ENCODE data around the gene PARD3. TPM values are rescaled to one million over a fixed set of nuclear protein-coding genes. Genes with fewer than 3 reads are reported as not detected.

PARD3 gene
- total RNA-seq, 1 donor from 2014 or later: 1.7 TPM

DNA sequence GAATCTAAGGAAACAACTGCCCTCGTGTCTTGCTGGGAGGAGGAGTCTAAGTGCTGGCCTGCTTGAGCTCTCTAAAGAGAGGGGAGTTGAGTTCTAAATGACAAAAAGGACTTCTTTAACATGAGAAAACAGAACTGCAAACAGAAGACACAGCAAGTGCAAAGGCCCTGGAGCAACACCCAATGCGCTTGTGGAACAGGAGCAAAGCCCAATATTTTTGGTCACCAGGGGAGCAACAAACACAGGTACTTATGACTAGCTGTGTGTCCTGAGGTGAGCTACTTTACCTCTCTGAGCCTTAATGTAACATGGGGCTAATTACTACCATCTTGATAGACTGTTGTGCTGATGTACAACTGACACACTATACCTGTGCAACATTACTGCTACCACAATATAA, 634.3 kb downstream of the PARD3 start:
- Mint-ChIP-seq H3K4me1 (ENCODE audit: low read depth) (no peaks in the 10 kb centered on the region), H3K27ac (no peak overlapping the region), H3K36me3 (ENCODE audit: low read depth) (no peaks in the 10 kb centered on the region), H3K9me3 (no peaks in the 10 kb centered on the region), H3K4me3 (no peak overlapping the region), H3K27me3 (ENCODE audit: insufficient read depth) (peaks cover 6% of the 10 kb centered on the region)
- no peak for DNase-seq (ENCODE audit: low spot score)
- intact Hi-C loops (cut with micrococcal nuclease): no loop called here

DNA sequence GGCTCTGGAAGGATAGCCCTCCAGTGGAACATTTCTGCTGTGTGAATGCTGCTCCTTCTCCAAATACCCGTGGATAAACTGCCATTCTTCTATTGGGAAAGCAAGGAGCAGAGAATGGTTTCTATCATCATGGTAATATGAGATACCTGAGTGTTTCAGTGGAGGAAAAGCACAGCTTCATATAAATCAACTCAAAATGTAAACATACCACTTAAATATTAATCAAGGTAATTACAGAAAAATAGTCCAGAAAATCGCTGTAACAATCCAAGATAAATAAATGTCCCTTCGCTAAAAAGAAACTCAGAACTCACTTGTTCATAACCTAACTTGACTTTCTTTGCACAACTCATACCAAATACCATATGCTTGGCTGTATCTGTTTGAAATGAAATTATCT, 635.8 kb downstream of the PARD3 start:
- intact Hi-C loops (cut with micrococcal nuclease): no loop called here
- Mint-ChIP-seq H3K4me1 (ENCODE audit: low read depth) (no peaks in the 10 kb centered on the region), H3K9me3 (no peaks in the 10 kb centered on the region), H3K27ac (no peak overlapping the region), H3K27me3 (ENCODE audit: insufficient read depth) (peaks cover 6% of the 10 kb centered on the region), H3K36me3 (ENCODE audit: low read depth) (no peaks in the 10 kb centered on the region), H3K4me3 (no peak overlapping the region)
- no peak for DNase-seq (ENCODE audit: low spot score)

DNA sequence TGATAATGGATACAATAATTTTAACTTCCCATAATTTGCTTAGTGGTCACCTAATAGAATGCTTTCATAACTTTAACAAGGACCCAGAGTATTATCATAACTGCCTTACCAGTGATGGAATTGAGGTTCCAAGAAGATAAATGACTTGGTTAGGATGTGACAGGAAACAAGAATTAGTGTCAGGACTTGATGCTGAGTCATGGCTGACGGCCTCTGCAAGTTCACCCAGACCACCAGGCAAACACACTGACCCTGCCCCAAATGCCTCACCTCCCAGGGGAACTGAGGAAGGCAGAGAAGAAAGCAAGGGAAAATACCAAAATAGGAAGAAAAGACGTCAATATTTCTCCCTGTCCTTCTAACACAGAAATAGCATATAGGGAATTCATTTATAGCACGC, 636.3 kb downstream of the PARD3 start:
- Mint-ChIP-seq H3K9me3 (no peaks in the 10 kb centered on the region), H3K4me3 (no peak overlapping the region), H3K4me1 (ENCODE audit: low read depth) (no peaks in the 10 kb centered on the region), H3K27ac (no peak overlapping the region), H3K36me3 (ENCODE audit: low read depth) (no peaks in the 10 kb centered on the region), H3K27me3 (ENCODE audit: insufficient read depth) (peaks cover 6% of the 10 kb centered on the region)
- intact Hi-C loops (cut with micrococcal nuclease): no loop called here
- DNase-seq (ENCODE audit: low spot score): no peak

DNA sequence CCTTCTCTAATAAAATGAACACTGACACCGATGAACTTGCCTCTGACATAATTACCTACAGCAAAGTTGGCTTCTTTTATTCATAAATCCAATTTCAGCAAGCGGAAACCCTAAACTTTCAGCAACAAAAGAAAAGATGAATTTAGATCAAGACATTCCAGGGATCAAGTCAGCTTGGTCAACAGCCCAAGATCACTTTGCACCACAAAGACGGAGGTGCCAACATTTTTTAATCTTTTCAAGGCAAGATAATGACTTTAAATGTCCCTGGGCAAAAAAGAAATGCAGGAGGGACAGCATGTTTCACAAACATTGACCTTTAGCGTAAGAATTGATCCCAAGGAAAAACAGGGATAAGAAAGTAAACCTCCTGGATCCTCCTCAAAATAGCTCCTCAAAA, 636.9 kb downstream of the PARD3 start:
- peaks cover 6% of the 10 kb centered on the region for H3K27me3 Mint-ChIP-seq (ENCODE audit: insufficient read depth)
- H3K36me3 Mint-ChIP-seq (ENCODE audit: low read depth): no peaks in the 10 kb centered on the region
- no peak overlapping the region for H3K27ac Mint-ChIP-seq
- DNase-seq (ENCODE audit: low spot score): no peak
- no peaks in the 10 kb centered on the region for H3K9me3 Mint-ChIP-seq
- H3K4me1 Mint-ChIP-seq (ENCODE audit: low read depth): no peaks in the 10 kb centered on the region
- intact Hi-C loops (cut with micrococcal nuclease): no loop called here
- no peak overlapping the region for H3K4me3 Mint-ChIP-seq

DNA sequence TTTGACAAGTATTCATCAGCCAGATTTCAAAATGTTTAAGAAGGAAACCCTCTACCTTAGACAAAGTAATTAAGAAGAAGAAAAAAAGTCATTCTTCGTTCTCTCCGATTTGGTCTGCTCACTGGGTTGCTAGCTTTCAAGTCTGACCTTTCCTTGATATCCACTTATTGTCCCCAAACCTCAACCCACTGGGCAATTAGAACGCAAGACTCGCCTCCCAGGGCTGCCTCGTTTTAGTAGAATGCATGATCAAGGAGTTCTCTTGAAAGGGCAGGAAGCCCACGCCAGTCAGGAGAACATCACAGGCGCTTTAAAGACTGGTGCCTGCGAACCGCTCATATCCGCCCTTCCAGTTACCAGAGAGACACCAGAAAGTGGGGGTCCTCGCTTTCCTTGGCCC, 637.7 kb downstream of the PARD3 start:
- intact Hi-C loops (cut with micrococcal nuclease): no loop called here
- H3K27ac Mint-ChIP-seq: no peak overlapping the region
- H3K4me1 Mint-ChIP-seq (ENCODE audit: low read depth): no peaks in the 10 kb centered on the region
- H3K9me3 Mint-ChIP-seq: no peaks in the 10 kb centered on the region
- no peak overlapping the region for H3K4me3 Mint-ChIP-seq
- DNase-seq (ENCODE audit: low spot score): no peak
- no peaks in the 10 kb centered on the region for H3K36me3 Mint-ChIP-seq (ENCODE audit: low read depth)
- peaks cover 6% of the 10 kb centered on the region for H3K27me3 Mint-ChIP-seq (ENCODE audit: insufficient read depth)

DNA sequence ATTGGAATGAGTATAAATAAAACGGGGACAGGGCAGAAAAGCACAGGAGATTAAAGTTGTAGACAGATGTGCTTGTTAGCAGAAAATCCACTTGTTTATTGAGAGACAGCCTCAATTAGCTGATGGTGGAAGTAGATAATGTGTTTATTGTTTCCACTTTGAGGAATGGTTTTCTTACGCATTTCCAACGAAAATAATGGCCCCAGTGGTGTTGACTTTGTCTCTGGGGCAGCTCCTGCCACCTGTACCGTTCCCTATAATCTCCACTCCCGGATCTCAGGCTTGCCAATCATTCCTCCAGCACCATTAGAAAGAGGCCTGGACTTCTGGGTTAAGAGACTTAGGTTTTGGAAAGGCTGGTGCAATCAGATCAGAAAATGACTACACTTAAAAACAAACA, 638.7 kb downstream of the PARD3 start:
- Mint-ChIP-seq H3K4me1 (ENCODE audit: low read depth) (no peaks in the 10 kb centered on the region), H3K9me3 (no peaks in the 10 kb centered on the region), H3K36me3 (ENCODE audit: low read depth) (no peaks in the 10 kb centered on the region), H3K27ac (no peak overlapping the region), H3K4me3 (no peak overlapping the region), H3K27me3 (ENCODE audit: insufficient read depth) (peaks cover 6% of the 10 kb centered on the region)
- intact Hi-C loops (cut with micrococcal nuclease): no loop called here
- no peak for DNase-seq (ENCODE audit: low spot score)

DNA sequence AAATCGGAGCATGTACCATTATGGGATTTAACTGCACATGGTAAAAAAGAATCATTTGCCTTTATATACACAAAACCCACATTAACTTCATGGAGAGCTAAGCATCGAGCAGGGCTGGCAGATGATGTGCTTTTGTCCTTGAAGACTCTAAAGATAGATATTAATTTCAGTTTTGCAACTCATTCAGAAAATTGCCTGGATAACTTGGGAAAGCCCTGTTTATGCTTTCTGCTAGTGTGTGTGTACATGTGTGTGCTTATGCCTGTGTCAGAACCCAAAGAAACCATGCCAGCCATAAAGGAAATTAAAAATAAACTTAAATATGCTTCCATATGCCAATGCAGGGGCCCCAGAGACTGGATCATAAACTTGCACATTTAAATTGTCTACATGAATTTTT, 640.0 kb downstream of the PARD3 start:
- intact Hi-C loops (cut with micrococcal nuclease): no loop called here
- no peaks in the 10 kb centered on the region for H3K4me1 Mint-ChIP-seq (ENCODE audit: low read depth)
- peaks cover 6% of the 10 kb centered on the region for H3K27me3 Mint-ChIP-seq (ENCODE audit: insufficient read depth)
- no peaks in the 10 kb centered on the region for H3K36me3 Mint-ChIP-seq (ENCODE audit: low read depth)
- H3K4me3 Mint-ChIP-seq: no peak overlapping the region
- peaks cover 3% of the 10 kb centered on the region for H3K9me3 Mint-ChIP-seq
- H3K27ac Mint-ChIP-seq: no peak overlapping the region
- DNase-seq (ENCODE audit: low spot score): no peak

DNA sequence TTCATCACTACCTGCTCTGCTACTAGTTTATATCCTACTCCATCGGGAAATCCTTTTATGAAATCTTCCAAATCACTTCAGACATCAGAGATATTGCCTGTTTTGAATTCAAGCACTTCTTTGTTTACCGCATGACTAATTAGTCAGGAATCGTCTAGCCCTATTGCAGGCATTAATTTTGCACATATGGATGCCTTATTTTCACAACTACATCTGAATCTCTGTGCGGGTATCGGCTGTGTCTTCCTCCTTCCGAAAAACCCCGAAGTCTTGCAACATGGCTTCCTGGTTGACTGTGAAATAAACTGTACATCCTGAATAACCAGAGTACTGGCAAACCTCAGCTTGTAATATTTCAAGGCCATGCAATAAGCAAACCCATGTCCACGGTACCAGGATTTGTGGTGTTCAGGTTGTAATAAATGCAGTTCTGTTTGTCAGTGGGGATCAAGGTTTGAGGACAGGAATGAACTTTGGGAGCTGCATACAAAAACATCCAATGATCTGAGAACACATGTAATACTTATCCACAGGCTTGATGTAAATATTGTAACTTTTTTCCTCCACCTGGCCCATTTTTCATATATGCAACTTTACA, 642.1 kb downstream of the PARD3 start:
- Mint-ChIP-seq H3K4me1 (ENCODE audit: low read depth) (no peaks in the 10 kb centered on the region), H3K4me3 (no peak overlapping the region), H3K9me3 (peaks cover 3% of the 10 kb centered on the region), H3K27ac (no peak overlapping the region), H3K36me3 (ENCODE audit: low read depth) (no peaks in the 10 kb centered on the region), H3K27me3 (ENCODE audit: insufficient read depth) (peaks cover 8% of the 10 kb centered on the region)
- no peak for DNase-seq (ENCODE audit: low spot score)
- intact Hi-C loops (cut with micrococcal nuclease): no loop called here

DNA sequence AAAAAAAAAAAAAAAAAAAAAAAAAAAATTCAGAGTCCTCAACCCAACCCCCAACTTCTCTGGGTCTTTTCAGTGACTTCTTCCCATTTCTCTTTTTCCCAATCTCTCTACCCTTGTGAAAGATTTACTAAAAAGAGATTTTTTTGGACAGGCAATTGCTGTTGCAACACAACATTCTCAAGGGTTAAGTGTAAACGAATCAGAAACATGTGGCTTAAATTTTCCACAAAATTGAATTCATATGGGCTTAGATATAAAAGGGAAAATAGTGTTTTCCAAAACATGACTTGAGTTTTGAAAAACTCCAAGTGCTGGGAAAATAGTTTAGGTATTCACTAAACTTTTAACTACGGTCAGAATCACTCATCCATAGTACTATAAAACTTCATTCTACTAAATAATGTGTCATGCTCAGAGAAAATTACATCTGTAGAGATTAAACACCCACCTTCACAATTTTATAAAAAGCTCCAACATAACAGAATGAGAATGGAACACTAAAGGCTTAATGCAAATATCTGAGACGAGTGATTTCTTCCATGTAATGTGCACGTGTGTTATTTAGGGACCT, 643.1 kb downstream of the PARD3 start:
- Mint-ChIP-seq H3K4me3 (no peak overlapping the region), H3K9me3 (peaks cover 3% of the 10 kb centered on the region), H3K27me3 (ENCODE audit: insufficient read depth) (peaks cover 2% of the 10 kb centered on the region), H3K27ac (no peak overlapping the region), H3K4me1 (ENCODE audit: low read depth) (no peaks in the 10 kb centered on the region), H3K36me3 (ENCODE audit: low read depth) (no peaks in the 10 kb centered on the region)
- intact Hi-C loops (cut with micrococcal nuclease): no loop called here
- DNase-seq (ENCODE audit: low spot score): no peak

DNA sequence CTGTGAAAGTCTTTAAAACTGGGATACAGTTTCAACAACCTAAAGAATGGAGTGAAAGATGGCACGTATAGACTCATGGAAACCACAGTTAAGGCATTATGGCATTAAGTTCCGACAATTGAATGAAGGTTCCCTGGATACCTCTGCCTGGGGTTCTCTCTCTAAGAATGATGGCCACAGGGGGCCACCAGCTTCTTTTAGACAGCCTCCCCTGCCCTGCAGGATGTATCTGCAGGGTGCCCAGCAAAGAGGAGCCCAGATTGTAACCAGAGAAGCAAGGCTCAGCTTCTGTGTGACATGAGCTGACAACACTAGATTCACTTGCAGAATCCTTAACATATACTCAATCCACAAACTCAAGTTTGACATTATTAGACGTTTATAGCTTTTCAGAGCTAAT, 645.4 kb downstream of the PARD3 start:
- H3K4me1 Mint-ChIP-seq (ENCODE audit: low read depth): no peaks in the 10 kb centered on the region
- peaks cover 2% of the 10 kb centered on the region for H3K27me3 Mint-ChIP-seq (ENCODE audit: insufficient read depth)
- no peak for DNase-seq (ENCODE audit: low spot score)
- no peak overlapping the region for H3K27ac Mint-ChIP-seq
- no peak overlapping the region for H3K4me3 Mint-ChIP-seq
- peaks cover 3% of the 10 kb centered on the region for H3K9me3 Mint-ChIP-seq
- intact Hi-C loops (cut with micrococcal nuclease): no loop called here
- no peaks in the 10 kb centered on the region for H3K36me3 Mint-ChIP-seq (ENCODE audit: low read depth)

DNA sequence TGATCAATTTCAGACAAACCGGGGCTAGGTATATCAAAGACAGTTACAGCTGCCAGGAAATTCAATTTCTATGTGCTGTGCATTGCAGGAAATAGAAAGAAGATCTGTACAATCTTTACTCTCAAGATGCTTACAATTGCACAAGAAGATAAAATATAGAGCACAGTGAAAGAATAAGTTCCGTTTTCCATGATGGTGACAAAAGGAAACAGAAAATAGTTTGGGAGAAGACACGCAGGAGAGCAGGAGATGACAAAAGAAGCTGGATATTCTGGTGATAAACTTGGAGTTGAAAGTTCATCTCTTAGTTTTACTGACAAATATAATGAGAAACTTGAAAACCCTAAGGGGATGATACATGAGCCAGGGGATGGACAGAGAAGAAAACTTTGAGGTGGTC, 646.0 kb downstream of the PARD3 start:
- DNase-seq (ENCODE audit: low spot score): no peak
- intact Hi-C loops (cut with micrococcal nuclease): no loop called here
- H3K27me3 Mint-ChIP-seq (ENCODE audit: insufficient read depth): peaks cover 2% of the 10 kb centered on the region
- H3K9me3 Mint-ChIP-seq: peaks cover 3% of the 10 kb centered on the region
- H3K4me3 Mint-ChIP-seq: no peak overlapping the region
- no peaks in the 10 kb centered on the region for H3K4me1 Mint-ChIP-seq (ENCODE audit: low read depth)
- no peaks in the 10 kb centered on the region for H3K36me3 Mint-ChIP-seq (ENCODE audit: low read depth)
- no peak overlapping the region for H3K27ac Mint-ChIP-seq

DNA sequence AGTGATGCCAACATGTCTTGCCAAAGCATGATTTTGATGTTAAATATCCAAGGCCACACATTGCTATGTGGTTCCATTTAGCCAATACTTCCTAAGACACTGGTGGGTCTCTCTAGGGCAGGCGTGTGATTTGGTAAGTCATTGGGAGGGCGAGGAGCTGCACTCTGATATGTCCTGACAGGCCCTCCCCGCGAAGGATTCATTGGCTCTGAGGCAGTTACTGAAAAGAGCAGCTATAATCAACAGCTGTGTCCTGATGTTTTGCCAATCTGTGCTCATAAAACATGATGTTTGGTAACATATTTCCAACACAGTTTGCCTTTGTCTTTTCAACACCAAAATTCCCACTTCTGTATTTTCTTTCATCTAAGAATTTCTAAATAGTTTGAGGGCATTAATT, 646.7 kb downstream of the PARD3 start:
- Mint-ChIP-seq H3K36me3 (ENCODE audit: low read depth) (no peaks in the 10 kb centered on the region), H3K4me3 (no peak overlapping the region), H3K27ac (no peak overlapping the region), H3K4me1 (ENCODE audit: low read depth) (no peaks in the 10 kb centered on the region), H3K27me3 (ENCODE audit: insufficient read depth) (peaks cover 2% of the 10 kb centered on the region), H3K9me3 (peaks cover 3% of the 10 kb centered on the region)
- no peak for DNase-seq (ENCODE audit: low spot score)
- intact Hi-C loops (cut with micrococcal nuclease): no loop called here

DNA sequence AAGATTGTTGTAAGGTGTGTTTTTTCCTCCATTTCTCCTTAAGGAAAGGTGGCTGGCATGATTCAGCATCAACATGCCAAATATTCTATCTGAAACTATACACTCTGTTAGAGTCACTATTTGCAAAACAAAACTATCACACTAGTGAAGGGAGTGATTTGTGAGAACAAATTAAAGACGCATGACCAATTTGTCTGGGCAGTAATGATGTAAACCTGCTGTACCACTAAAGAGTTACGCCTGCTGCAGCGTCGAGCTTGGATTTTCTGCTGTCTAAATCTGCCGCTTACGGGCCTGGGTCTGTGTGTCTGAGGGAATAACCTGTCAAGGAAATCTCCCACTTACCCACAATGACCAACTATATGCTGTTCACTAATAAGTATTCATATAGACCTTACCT, 648.3 kb downstream of the PARD3 start:
- H3K4me1 Mint-ChIP-seq (ENCODE audit: low read depth): no peaks in the 10 kb centered on the region
- no peak overlapping the region for H3K4me3 Mint-ChIP-seq
- no peak for DNase-seq (ENCODE audit: low spot score)
- H3K27ac Mint-ChIP-seq: no peak overlapping the region
- intact Hi-C loops (cut with micrococcal nuclease): no loop called here
- H3K27me3 Mint-ChIP-seq (ENCODE audit: insufficient read depth): peaks cover 2% of the 10 kb centered on the region
- H3K9me3 Mint-ChIP-seq: peaks cover 7% of the 10 kb centered on the region
- no peaks in the 10 kb centered on the region for H3K36me3 Mint-ChIP-seq (ENCODE audit: low read depth)

DNA sequence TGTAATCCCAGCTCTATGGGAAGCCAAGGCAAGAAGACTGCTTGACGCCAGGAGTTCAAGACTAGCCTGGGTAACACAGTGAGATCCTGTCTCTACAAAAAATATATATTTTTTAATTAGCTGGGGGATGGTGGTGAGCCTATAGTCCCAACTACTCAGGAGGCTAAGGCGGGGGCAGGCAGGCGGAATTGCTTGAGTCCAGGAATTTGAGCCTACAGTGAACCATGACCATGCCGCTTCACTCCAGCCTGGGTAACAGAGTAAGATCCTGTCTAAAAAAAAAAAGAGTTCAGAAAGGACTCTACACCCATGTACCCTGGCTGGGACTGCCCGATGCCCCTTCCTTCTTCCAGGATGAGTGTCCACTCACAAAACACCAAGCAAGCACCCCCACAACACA, 648.7 kb downstream of the PARD3 start:
- Mint-ChIP-seq H3K4me1 (ENCODE audit: low read depth) (no peaks in the 10 kb centered on the region), H3K27me3 (ENCODE audit: insufficient read depth) (peaks cover 2% of the 10 kb centered on the region), H3K36me3 (ENCODE audit: low read depth) (no peaks in the 10 kb centered on the region), H3K27ac (no peak overlapping the region), H3K9me3 (peaks cover 7% of the 10 kb centered on the region), H3K4me3 (no peak overlapping the region)
- intact Hi-C loops (cut with micrococcal nuclease): no loop called here
- DNase-seq (ENCODE audit: low spot score): no peak

Data from activated T-helper 1 cell treated with anti-CD3 and anti-CD28 coated beads, Interleukin-12 subunit alpha, Interleukin-12 subunit beta, Interleukin-2, Interleukin-4 antibody, amounts not matched to agents 30 ng/mL and 10 ng/mL and 1 ng/mL, durations not matched to agents 14 hours and 24 hours and 36 hours (primary cell).